K562 (cell line): ENCODE data around the gene TAF3. TPM values are rescaled to one million over a fixed set of nuclear protein-coding genes. Genes with fewer than 3 reads are reported as not detected.

Experiments used
- ATAC-seq: fragments of 200-7000 bp; cut with Tn5 transposase; 3 replicates; pipeline ENCODE4 v1.9.1; 2020; ENCODE audit warnings: moderate library complexity
- BruUV-seq: library from RNA; stranded (reverse); fragments of 400-500 nt; replicated peaks from 2 replicates; lab custom pipeline; 2021; lab: Mats Ljungman, UMichigan
- CTCF ChIA-PET: fragments of 300-600 bp; formaldehyde crosslinking; extraction: SDS; loops from one replicate; lab custom pipeline; 2021; ENCODE audit warnings: low intra/inter-chr PET ratio; lab: Yijun Ruan, JAX
- POLR2A ChIA-PET: fragments of 300-600, 350-650 bp; sonication (Branson Sonifier 250); formaldehyde crosslinking; extraction: SDS; loops from one replicate; lab custom pipeline; 2021; ENCODE audit warnings: antibody characterized with exemption, inconsistent platforms; lab: Yijun Ruan, JAX
- DNase-seq, 4 experiments: peaks; one replicate each; pipeline versions ENCODE4 v3.0.0 to v3.0.0-alpha.2; 2011 to 2018; ENCODE audit warnings: low spot score in 3 of 4, mixed read lengths in 3 of 4; ENCODE audit errors: extremely low read depth in 1 of 4
- FAIRE-seq: peaks from 2 replicates; lab custom pipeline; 2011; peaks lifted over from hg19 to GRCh38; lab: Jason Lieb, UNC
- H2AFZ ChIP-seq: 2 replicates; pipeline ENCODE4 v1.6.0; 2011; ENCODE audit warnings: low read depth, low read length, control low read depth, inconsistent platforms
- H3K27ac ChIP-seq: fragments of 200-600 bp; 3 replicates; pipeline ENCODE4 v1.8.0; 2011; ENCODE audit warnings: low read depth, mild to moderate bottlenecking, control low read depth, inconsistent platforms, low read length, moderate library complexity, mixed read lengths; ENCODE audit errors: extremely low read depth
- H3K27me3 ChIP-seq, 2 experiments: fragments of 300-600 bp in 1 of 2; 2 replicates in 1 of 2; 3 replicates in 1 of 2; pipeline versions ENCODE4 v1.6.0 to v1.8.0; 2011; ENCODE audit warnings: inconsistent platforms in 2 of 2, low read length in 2 of 2, mild to moderate bottlenecking in 1 of 2, mixed read lengths in 1 of 2, moderate library complexity in 1 of 2; ENCODE audit not compliant: control insufficient read depth in 2 of 2, insufficient read depth in 2 of 2
- H3K36me3 ChIP-seq: fragments of 300-600 bp; 3 replicates; pipeline ENCODE4 v1.8.0; 2011; ENCODE audit warnings: mild to moderate bottlenecking, low read length, inconsistent platforms; ENCODE audit not compliant: control insufficient read depth, insufficient read depth
- H3K4me1 ChIP-seq, 2 experiments: fragments of 200-600 bp in 1 of 2; replicated peaks in 1 of 2; 2 replicates in 1 of 2; 3 replicates in 1 of 2; pipeline versions ENCODE4 v1.5.1 to v1.8.0; 2011; ENCODE audit warnings: inconsistent platforms in 2 of 2, low read length in 2 of 2, mild to moderate bottlenecking in 1 of 2, mixed read lengths in 1 of 2, moderate library complexity in 1 of 2; ENCODE audit not compliant: control insufficient read depth in 2 of 2, insufficient read depth in 2 of 2
- H3K4me2 ChIP-seq: 2 replicates; pipeline ENCODE4 v1.6.1; 2011; ENCODE audit warnings: low read length, control low read depth, inconsistent platforms, mixed read lengths; ENCODE audit not compliant: insufficient read depth
- H3K4me3 ChIP-seq: fragments of 200-600 bp; sonication (generic), shearing (Covaris generic); 2 replicates; pipeline ENCODE4 v1.5.1; 2016; ENCODE audit warnings: control low read depth, inconsistent platforms
- H3K79me2 ChIP-seq: fragments of 200-600 bp; 3 replicates; pipeline ENCODE4 v1.8.0; 2011; ENCODE audit warnings: low read length, inconsistent platforms; ENCODE audit not compliant: control insufficient read depth, insufficient read depth
- H3K9ac ChIP-seq, 2 experiments: 2 replicates each; pipeline versions ENCODE4 v1.6.0 to v1.6.1; 2011; ENCODE audit warnings: low read depth in 2 of 2, low read length in 2 of 2, control low read depth in 1 of 2, inconsistent platforms in 1 of 2, mild to moderate bottlenecking in 1 of 2, mixed read lengths in 1 of 2; ENCODE audit not compliant: insufficient read depth in 1 of 2
- H3K9me1 ChIP-seq: one replicate; pipeline ENCODE4 v1.6.0; 2011; ENCODE audit warnings: inconsistent platforms, mild to moderate bottlenecking, low read length, moderate library complexity; ENCODE audit not compliant: control insufficient read depth, insufficient read depth
- H3K9me3 ChIP-seq: replicated peaks from 2 replicates; pipeline ENCODE4 v1.5.1; 2011; ENCODE audit warnings: low read depth, low read length, inconsistent platforms; ENCODE audit not compliant: control insufficient read depth, insufficient read depth
- H4K20me1 ChIP-seq: replicated peaks from 2 replicates; pipeline ENCODE4 v1.6.1; 2011; ENCODE audit warnings: low read length, inconsistent platforms, mixed read lengths; ENCODE audit not compliant: control insufficient read depth, insufficient read depth
- BRCA1 ChIP-seq, 2 experiments: fragments of 450-650 bp in 1 of 2; sonication (generic) in 1 of 2; formaldehyde crosslinking in 1 of 2; IDR thresholded peaks; 2 replicates each; pipeline versions ENCODE4 v1.5.0 to v1.6.1; 2017 to 2020; ENCODE audit warnings: mild to moderate bottlenecking in 1 of 2, missing genetic modification reagents in 1 of 2
- GTF2F1 ChIP-seq: IDR thresholded peaks from 2 replicates; pipeline ENCODE4 v1.6.1; 2011; ENCODE audit warnings: low read depth, low read length, improper control_type of control experiment
- RNF2 ChIP-seq: sonication (generic); IDR thresholded peaks from 2 replicates; pipeline ENCODE4 v1.6.1; 2016
- TCF7L2 ChIP-seq: fragments of 150-350 bp; IDR thresholded peaks from 2 replicates; pipeline ENCODE4 v1.6.1; 2016; ENCODE audit warnings: low read depth, mild to moderate bottlenecking, low read length, moderate library complexity
- TEAD2 ChIP-seq: fragments of 450-650 bp; IDR thresholded peaks from 2 replicates; pipeline ENCODE4 v1.6.1; 2016; ENCODE audit warnings: missing genetic modification characterization, control low read depth, missing compliant biosample characterization
- ZNF133 ChIP-seq: fragments of 250-450 bp; sonication (Bioruptor Pico); IDR thresholded peaks from 2 replicates; pipeline ENCODE4 v1.4.0; 2020; ENCODE audit warnings: mild to moderate bottlenecking
- ZNF134 ChIP-seq: fragments of 250-450 bp; sonication (Bioruptor Pico); conservative IDR thresholded peaks from 2 replicates; pipeline ENCODE4 v1.4.0; 2020
- ZNF217 ChIP-seq: sonication (generic); formaldehyde crosslinking; IDR thresholded peaks from 2 replicates; pipeline ENCODE4 v1.8.0; 2022; ENCODE audit warnings: mild to moderate bottlenecking, missing genetic modification reagents
- WGBS: fragments of 100-300 bp; shearing (Covaris generic); methylation state at CpG from one replicate; pipeline ENCODE4 v1.1.6; 2016; ENCODE audit warnings: low coverage, mixed read lengths; ENCODE audit not compliant: insufficient coverage; ENCODE audit errors: missing lambda C conversion rate; 5-methylcytosine and 5-hydroxymethylcytosine counted together
- in situ Hi-C: fragments of 300-500 bp; cut with MboI; formaldehyde crosslinking; loops from 4 replicates; pipeline ENCODE4 v1.15.0; 2018; ENCODE audit warnings: inconsistent platforms, mixed read lengths
- intact Hi-C: fragments of 100-400 bp; cut with micrococcal nuclease; formaldehyde crosslinking; loops from 2 replicates; pipeline ENCODE4 v1.14.2; 2022
- polyA plus RNA-seq, 8 experiments: library from polyadenylated mRNA; depleted of rRNA in 4 of 8; stranded (reverse) in 5 of 8; unstranded in 3 of 8; fragments of >200 nt; fragmentation: Nextera tagmentation in 2 of 8; fragmentation: Illumina TruSeq in 1 of 8; extraction: Ambion mirVana in 2 of 8; extraction: Trizol in 1 of 8; gene quantifications; 2 replicates each; pipeline versions ENCODE4 v1.2.1 to v1.2.3, GENCODE V29; 2011 to 2014; ENCODE audit warnings: inconsistent platforms in 1 of 8, missing spikeins in 1 of 8
- total RNA-seq, 7 experiments: library from RNA; depleted of rRNA in 6 of 7; stranded (reverse); fragments of >200 nt in 6 of 7; fragmentation: Illumina TruSeq in 2 of 7; extraction: Trizol in 2 of 7; gene quantifications; 2 replicates each; pipeline versions ENCODE4 v1.2.1 to v1.2.3, GENCODE V29; 2011 to 2021; ENCODE audit warnings: low replicate concordance in 1 of 7
- TF ChIP-seq, protein P1 (sequence below), 2 experiments: fragments of 450-650 bp in 1 of 2; sonication (generic) in 1 of 2; formaldehyde crosslinking in 1 of 2; IDR thresholded peaks in 1 of 2; conservative IDR thresholded peaks in 1 of 2; 2 replicates each; pipeline versions ENCODE4 v1.6.1 to v1.8.1; 2016 to 2023; ENCODE audit warnings: mild to moderate bottlenecking in 2 of 2, moderate library complexity in 2 of 2, inconsistent platforms in 1 of 2, missing genetic modification reagents in 1 of 2

TAF3 gene
- total and polyA plus RNA-seq, 9 of the 15 experiments (the other 6 are each of a cell fraction or from before 2014, with no cell fraction given): 1.5 to 9.9 (median 4.1) TPM

DNA sequence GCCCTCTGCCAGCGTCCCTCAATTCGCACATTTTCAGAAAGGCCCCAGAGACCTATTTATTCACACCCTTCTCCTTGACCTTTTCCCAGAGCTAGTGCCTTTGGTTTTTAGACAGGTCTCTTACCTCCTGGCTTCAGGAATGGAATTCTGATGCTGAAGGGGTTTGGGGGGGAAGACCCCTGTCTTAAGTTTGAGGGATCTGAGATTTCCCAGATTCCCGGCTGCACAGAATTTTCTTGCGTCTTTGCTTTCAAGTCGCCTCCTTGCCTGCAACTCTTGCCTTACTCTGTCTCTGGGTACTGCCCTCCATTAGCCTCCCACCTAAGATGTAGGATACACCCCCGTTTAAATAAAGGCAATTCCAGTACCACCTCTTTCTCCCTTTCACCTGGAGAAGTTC is 238.1 kb downstream of the TAF3 start (continued):
- TF ChIP-seq BRCA1 (IDR thresholded peaks at IDR 0.05): no peak
- TF ChIP-seq BRCA1 (CRISPR knock-in tag; IDR thresholded peaks at IDR 0.05): no peak
- TF ChIP-seq TEAD2 (tag): no peak
- no peak for TF ChIP-seq ZNF217 (CRISPR knock-in tag)
- TF ChIP-seq, protein P1, sequence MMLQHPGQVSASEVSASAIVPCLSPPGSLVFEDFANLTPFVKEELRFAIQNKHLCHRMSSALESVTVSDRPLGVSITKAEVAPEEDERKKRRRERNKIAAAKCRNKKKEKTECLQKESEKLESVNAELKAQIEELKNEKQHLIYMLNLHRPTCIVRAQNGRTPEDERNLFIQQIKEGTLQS (IDR thresholded peaks at IDR 0.05): no peak
- TF ChIP-seq, protein P1 (CRISPR knock-in tag; conservative IDR thresholded peaks at IDR 0.05): no peak
- TF ChIP-seq GTF2F1: no peak
- no peak for TF ChIP-seq TCF7L2
- no peak for TF ChIP-seq RNF2
- TF ChIP-seq ZNF133 (CRISPR knock-in tag): no peak

DNA sequence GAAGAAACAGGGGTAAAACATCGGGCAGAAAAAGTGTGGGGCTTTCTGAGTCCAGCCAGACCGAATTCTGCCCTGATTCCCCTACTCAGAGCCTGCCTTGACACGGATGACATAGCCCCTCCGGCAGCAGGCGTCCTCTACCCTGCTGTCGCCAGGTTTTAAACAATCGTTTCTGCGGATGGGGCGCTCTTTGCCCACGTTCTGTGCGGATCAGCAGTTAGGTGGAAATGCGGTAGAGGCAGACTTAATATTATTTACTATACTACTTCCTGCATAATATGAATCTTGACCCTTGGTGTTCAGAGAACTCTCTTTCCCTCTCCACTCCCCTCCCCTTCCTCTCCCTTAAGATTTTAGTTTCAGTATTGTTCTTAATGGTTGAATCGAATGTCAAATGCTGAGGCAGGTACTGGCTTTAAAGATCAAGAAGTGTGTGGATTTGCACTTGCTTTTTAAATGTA is 238.6 kb downstream of the TAF3 start:
- 26% methylated on average over 13 of the region's 13 CpGs for WGBS
- H3K36me3 ChIP-seq: no peaks in the 10 kb centered on the region
- no peaks in the 10 kb centered on the region for H3K79me2 ChIP-seq
- ChIA-PET POLR2A (interaction anchor here (0.5 to 0.9 kb wide), 2 partner anchors 10 to 14 kb away, joined by 3 read pairs; no protein-coding TSS in a partner anchor), CTCF (no interaction called here)
- no TSS peak for BruUV-seq
- H3K27me3 ChIP-seq: peaks cover 26 to 56% of the 10 kb centered on the region in 2 experiments
- in situ Hi-C loops (no loop called here), intact Hi-C loops (no loop called here)
- H3K4me1 ChIP-seq: peaks cover 0 to 19% of the 10 kb centered on the region in 2 experiments; a peak in 3 of 5 replicates
- H3K9me3 ChIP-seq: 0 out of 2 replicates have a peak, but pooled peaks cover 2% of the 10 kb centered on the region
- TF ChIP-seq ZNF134: no peak
- H4K20me1 ChIP-seq: no peaks in the 10 kb centered on the region
- no peak overlapping the region for H2AFZ ChIP-seq
- ATAC-seq (no peak), FAIRE-seq (no peak), DNase-seq (no peak)
- H3K9ac ChIP-seq: no peak overlapping the region
- no peaks in the 10 kb centered on the region for H3K9me1 ChIP-seq
- H3K4me3 ChIP-seq: no peak overlapping the region
- H3K27ac ChIP-seq: no peak overlapping the region
- no peak overlapping the region for H3K4me2 ChIP-seq
